ENCODE results near the gene PXYLP1.

PXYLP1 gene

DNA sequence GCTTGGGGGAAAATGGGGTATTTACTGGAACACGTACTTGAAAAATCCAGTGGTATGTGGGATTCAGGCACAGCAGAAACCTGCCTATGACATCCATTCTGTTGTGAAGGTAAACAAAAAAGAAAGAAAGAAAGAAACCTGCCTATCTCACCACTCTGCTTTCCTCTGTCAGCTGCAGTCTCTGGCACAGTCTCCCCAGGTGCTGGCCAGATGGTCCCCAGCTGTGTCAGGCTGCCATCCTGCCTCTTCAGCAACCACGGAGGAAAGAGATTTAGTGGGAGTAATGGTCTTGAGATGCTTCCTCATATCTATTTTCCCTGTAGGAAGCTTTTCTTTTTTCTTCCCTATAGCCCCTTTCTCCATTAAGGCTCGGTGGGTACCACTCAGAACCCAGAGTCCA lies 2.5 kb upstream of the PXYLP1 start:
- no peak for DNase-seq (ENCODE audit: low read depth in 2 of 2)

DNA sequence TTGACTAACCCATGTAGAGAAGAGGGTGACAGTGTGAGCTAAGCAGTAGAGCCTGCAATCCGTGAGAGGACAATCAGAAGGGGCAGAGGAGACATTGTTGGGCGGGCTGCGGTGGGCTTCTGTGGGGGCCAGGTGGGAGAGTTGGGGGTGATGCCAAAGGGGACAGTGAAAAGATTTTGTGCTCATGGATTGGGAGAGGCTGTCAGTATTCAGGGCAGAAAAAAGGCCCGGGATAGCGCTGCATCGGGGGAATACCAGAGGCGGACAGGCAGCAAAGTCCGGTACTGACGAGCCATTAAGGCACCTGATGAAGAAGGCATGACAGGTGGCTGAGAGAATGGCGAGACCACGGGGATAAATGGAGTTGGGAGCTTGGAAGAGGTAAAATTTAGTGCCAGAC lies 1.3 kb upstream of the PXYLP1 start:
- no peak for DNase-seq (ENCODE audit: low read depth in 2 of 2)

DNA sequence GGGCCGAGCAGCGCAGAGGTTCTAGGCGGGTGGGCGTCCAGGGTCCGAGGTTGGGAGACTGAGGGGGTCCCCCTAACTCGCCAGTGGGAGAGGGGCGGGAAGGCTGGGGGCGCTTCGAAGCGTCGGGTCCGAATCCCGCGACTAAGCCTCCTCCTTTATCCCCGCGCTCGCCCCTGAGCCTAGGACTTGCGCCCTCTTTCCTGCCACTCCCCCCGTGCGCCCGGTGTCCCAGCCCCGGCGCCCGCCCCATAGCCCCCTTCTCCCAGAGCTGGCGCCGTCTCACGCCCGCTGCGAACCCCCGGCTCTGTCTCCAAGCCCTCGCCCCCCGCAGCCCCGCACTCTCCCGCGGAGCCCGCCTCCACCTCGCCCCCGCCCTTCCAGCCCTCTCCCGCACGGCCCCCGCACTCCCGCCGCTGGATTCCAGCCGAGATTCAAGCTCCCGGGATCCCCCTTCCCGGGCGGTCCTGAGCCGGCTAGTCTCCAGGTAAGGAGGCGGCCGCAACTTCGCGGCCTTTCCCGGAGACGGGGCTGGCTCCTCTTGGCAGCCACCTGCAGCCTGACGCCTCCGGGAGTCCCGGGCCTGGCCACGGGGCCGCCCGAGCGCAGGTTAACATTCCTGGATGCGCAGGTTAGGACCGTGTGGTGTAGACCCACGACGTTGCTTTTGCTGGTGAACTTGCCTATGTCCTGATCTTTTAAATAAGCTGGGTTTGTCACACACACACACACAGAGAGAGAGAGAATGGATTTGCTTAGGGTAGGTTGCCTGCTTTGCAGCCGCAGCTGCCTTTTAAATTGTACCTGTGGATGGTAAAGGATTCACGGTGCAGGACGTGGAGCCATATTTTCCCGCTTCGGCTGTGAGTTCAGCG lies 563 bp downstream of the PXYLP1 start:
- DNase-seq (ENCODE audit: low read depth in 2 of 2), result no peak

DNA sequence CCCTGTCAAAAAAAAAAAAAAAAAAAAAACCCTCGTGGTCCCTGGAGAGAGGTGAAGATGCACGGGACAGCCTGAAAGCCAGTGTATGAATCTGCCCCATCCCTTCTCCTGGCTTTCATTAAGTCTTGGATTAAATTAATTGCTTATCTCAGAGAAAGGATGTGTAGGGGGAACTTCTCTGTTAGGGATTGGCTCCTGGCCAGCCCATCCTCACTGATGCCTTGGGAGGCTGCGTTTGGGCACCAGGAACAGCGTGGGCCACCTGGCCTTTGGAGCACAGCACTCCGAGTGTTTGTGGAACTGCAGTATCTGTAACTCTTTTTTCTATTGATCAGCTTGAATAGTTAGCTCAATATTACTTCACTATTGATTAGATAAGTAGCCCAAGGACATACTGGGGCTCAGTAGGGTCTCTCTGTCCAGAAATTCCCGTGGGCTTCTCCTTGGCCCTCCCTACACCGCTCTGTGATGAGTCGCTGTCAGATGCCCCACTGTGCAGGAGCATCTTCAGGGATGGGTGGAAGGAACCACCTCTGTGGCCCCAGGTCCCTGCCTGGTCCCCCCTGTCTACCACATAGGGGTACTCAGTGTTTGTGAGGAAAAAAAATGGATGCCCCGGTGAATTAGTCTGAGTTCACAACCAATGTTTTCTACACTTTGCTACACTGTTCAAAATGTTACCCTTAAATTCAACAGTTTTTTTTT lies 2.0 kb downstream of the PXYLP1 start:
- no peak for DNase-seq (ENCODE audit: low read depth in 2 of 2)

DNA sequence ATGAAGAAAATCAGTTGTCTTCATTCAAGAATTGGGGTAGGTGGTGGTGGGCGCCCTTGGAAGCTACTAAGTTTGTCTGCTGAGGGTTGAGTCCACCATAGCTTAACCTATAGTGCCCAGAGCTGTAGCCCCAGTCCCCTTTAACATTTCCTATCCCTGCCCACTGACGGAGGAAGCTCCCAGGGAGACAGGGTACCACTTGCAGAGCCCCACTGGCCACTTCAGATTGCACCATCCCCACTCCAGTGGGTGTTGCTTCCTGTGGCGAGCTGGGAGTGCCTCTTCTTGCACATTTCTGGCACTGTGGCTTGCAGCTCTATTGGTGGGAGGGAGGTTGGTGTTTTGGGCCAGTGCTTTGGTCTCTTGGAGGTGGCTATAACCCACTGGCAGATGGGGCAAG lies 2.7 kb downstream of the PXYLP1 start:
- no peak for DNase-seq (ENCODE audit: low read depth in 2 of 2)

DNA sequence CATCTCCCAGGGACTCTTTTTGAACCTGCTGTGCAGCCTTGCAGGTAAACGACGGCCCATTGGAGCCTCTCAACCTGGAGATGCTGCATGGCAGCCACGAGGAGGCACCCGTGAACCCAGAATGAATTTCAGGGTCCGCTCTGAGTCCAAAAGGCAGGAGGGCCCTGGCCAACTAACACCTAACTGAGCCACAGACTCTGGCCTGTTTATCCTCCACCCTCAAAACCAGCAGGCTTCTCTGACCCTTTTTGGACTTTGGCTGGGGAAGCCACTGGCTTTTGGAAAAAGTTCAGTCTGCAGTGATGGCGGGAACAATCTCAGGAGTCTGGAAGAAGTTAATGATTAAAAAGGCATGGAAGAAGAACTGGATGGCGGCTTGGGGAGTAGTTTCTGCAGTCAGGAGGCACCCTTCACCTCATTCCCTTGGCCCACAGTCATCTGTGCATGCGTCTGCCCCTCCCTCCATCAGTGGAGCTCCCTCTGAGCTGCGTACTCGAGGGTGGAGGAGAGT lies 4.1 kb downstream of the PXYLP1 start:
- DNase-seq (ENCODE audit: low read depth in 2 of 2), result no peak

DNA sequence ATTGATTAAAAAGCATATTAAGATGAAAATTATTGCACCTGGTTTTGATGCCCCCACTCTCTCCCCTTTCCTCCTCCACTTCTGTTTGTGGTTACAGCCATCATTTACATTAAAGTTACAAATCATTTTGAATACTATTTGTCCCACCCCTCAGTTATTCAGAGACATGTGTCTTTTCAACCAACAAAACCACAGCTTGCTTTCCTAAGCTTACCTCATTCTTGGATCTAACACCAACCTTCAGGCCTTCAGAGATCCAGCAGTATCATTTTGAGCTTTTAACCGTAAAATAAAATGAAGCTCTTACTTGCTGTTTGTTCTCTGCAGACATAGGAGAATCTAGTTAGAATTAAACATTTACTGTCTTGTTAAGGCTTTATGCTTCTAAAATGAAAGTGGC lies 4.7 kb downstream of the PXYLP1 start:
- no peak for DNase-seq (ENCODE audit: low read depth in 2 of 2)

DNA sequence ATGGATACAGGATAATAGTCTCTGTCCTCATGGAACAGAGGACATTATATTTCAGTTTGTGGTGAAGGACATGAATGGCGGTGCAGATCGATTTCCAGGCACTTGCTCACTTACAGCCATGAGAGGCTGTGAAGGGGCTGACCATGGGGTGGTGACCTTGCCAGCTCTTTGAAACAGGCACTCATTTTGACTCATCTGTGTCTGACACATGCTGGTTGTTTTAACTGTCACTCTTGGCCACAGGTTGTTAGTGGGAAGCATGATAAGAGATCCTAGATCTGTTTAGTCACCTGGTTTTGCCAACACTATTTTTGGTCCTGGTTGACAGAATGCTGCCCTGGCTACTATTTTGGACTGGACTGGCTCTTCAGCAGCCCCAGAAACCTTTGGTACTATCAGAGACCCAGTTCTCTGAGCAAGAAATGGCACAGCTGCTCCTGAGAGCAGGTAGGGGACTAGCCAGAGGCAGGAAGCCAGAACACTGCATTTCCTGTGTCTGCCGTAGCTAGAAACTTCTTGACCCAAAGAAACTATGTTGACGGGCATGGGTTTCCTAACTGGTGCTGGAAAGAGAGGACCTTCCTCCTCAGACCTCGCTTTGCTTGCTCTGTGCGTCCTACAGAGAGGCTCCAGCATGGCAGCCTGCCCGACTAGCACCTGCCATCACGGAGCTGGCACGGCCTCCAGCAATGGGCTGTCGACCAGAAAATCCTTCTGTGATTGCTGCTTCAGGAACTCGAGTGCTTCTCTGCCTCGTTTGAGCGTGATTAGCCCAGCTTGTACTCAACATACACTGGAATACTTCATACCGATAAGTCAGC lies 6.3 kb downstream of the PXYLP1 start:
- no peak for DNase-seq (ENCODE audit: low read depth in 2 of 2)

DNA sequence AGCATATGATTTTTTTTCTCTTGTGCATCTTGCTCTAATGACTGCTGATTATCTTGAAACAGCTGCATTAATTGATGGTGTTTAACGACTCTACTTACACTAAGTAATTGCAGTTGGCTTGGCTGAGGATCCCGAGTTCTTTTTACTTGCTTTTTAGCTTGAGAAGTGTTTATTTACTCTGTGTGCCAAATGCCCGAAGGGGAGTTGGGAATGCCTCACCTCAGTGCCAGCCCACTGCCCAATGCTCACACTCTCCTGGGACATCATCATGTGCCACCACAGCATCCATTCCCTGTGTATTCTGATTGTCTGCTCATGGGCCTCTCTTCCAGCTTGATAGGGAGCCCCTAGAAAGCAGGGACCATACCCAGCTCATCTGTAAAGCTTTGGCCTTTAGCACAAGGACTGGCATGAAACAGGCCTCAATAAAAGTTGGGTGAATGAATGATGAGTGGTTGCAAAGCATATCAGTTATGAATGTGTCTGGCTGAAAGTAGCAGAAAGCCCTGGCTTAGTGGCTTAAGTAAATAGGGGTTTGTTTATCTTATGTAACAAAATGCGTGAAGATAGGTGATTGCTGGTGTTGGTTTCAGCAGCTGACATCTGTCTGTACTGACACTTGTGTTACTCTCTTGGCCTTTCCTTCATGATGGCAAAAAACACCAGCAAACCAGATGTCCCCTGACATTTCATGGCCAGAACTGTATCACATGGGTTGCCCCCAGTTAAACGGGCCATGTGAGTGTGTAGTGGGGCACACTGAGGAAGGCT lies 8.1 kb downstream of the PXYLP1 start:
- DNase-seq (ENCODE audit: low read depth in 2 of 2), result no peak

DNA sequence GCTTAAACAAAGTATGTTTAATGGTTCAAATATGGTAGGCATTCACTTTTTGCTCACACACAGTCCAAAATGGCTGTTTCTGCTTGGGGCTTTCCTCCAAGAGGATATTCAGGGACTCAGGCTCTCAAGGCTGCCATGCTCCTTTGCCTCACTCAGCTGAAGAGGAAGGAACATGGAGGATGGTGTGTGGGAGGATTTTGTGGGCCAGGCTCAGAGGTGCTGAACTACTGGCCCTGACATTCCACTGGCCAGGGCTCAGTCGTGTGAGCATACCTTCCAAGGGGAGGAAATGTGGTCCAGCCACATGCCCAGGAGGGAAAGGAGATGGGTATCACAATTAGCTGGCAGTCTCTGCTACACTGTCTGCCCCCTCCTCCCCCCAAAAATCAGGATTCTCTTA lies 8.7 kb downstream of the PXYLP1 start:
- no peak for DNase-seq (ENCODE audit: low read depth in 2 of 2)

DNA sequence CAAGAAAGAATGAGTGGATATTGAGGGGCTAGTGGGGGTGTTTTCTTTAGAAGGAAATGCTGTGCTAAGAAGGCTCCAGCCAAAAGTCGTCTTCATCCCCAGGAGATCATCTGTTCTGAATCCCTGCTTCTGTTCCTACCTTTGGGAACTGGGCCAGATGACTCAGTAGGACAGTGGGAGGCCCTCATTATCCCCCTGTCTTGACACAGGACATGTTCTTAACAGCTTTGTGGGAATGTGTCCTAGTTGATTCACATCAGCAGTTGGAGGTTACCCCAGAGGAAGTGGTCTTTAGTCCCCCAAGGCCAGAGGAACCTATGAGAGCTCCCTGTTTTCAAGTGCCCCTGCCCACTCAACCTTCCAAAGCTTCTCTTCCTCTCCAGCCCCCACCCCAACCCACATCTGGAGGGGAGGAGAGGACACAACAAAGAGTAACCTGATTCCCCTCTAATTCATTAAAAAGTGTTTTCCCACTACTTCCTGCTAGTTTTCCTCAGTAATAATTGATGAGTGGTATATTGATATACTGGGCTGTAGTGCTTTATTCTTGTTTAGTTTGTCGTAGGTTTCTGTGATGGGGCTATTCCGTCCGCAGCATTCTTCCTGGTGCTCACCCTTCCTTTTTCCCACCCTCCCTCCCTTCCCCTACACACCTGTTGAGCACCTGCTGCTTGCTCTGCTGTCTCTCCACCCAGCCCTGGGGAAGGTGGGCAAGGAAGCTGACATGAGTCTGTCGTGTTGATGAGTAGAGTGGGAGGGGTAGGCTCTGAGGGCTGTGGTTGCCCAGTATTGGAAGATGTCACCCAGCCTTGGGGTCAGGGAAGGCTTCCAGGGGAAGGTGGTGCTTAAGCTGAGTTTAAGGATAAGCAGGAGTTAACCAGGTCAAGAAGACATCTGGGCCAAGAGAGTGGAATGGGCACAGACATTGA lies 9.3 kb downstream of the PXYLP1 start:
- no peak for DNase-seq (ENCODE audit: low read depth in 2 of 2)

DNA sequence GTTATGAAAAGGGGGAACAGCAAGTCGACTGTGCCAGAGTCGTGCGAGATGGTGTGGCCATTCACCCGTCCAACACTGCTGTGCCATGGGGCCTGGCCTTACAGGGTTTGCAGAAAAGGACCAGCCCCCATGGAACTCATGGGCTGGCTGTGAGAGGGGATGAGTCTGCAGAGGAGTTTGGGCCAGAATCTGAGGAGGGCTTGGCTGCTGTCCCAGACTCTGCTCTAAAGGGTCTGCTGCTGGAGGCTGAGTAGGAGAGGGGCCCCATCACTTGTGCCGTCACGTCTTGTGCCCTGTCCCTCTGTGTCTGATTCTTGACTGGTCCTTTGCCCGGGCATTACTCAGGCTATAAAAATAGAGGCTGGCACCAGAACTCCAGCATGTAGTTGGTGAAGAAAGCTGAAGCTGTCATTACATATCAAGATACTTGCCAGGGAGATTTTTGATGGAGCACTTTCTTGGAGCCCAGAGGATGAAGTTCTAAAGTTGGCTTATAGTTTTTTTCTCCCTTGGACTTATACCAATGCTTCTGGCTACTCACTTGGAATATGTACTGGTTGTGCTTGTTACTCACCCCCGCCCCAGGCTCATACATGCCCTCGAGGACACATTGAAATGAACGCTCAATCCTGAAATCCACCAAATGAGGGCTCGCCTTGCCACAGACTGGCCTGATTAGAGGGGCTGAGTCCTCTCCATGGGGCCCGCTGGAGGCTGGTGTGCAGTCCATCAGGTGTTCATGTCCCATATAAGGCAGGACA lies 10.2 kb downstream of the PXYLP1 start:
- no peak for DNase-seq (ENCODE audit: low read depth in 2 of 2)

DNA sequence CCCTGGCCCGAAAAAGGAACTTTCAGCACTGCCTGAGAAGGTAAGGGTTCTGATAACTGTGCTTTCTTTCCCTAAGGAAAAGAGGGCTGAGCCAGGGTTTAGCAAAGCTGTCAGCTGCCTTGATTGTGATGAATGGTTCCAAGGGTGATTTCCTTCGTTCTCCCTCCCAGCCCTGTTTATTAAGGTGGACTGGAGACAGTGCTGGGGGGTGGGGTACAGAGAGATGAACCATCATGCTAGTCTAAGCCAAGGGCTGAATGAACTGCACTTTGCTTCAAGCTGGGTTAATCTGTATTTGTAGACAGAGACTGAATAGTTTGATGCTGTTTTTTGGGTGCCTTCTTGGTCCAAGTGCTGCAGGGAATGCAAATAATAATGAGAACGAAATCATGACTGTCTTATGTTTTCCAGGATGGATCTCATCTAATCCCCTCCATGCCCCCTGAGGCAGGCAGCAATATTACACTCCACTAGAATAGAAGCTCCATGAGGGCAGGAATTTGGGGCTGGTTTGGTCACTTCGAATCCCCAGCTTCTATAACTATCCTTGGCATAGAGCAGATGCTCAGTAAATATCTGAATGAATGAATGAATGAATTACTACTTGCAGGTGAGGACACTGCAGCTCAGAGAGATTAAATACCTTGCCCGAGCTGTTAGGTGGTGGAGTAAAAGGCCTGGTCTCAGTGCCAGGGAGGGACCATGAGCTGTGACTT lies 10.9 kb downstream of the PXYLP1 start:
- DNase-seq (ENCODE audit: low read depth in 2 of 2), result no peak

DNA sequence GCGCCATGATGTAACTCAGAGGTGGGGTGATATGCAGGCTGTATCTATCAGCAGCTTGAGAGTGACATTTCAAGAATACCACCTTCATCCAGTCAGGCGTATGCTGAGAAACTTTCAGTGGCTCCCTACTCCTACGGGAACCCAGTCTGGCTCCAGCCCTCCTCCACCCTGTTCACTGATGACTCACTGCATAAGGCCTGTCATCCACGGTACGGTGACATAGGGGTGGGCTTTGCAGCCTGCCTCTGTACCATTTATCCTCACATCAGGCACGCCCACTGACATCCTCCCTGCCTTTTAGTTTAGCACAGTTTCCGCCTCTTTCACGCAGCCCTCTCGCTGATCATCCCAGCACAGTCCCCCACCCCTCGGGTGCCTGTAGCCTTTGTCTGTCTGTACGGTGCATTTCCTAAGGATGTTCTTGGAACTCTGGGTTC lies 11.7 kb downstream of the PXYLP1 start:
- DNase-seq (ENCODE audit: low read depth in 2 of 2), result peak; percentile 28 to 44

DNA sequence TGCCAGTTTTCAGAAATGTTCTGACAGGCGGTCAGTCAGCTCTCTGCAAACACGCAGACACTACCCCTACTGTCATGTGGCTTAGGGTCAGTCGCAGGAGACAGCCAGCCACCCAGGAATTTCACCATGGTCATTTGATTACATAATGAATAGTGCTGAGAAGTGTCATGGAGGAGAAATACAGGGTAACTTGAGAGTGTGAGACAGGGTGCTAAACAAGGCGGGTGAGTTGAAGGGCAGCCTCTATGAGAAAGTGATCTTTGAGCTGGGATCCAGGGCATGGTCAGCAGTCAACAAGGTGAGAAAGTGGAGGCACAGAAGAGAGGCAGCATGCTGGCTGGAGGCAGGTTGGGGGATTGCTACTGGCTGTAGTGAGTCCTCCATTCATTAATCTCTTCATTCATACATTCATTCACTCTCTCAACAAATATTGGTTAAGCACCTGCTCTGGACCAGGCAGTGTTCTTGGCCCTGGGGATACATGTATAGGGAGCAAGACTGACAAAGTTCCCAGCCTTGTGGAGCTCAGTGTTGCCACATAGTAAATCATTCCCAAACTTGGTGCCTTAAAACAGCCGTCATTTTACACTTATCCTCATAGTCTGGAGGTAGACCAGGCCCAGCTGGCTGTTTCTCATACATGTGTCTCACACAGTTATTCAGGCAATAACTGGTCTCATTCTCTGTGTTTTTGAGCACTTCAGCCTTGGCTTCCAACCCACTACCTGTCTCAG lies 14.8 kb downstream of the PXYLP1 start:
- no peak for DNase-seq (ENCODE audit: low read depth in 2 of 2)

DNA sequence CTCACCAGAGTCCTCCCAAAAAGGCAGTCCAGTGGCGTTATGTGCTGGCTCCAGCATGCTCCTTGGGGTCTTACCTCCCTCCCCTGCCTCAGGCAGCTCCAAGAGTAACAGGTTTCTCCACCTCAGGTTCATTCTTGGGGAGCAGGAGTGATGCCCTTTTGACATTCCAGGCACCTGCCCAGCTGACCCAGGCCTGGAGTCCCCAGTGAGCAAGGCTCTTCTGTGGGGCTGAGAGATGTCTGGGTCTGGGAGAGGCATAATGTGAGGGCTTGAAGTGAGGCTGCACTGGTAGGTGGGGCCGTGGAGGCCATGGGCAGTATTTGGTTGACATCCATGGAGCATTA lies 15.3 kb downstream of the PXYLP1 start:
- DNase-seq (ENCODE audit: low read depth in 2 of 2), result no peak

DNA sequence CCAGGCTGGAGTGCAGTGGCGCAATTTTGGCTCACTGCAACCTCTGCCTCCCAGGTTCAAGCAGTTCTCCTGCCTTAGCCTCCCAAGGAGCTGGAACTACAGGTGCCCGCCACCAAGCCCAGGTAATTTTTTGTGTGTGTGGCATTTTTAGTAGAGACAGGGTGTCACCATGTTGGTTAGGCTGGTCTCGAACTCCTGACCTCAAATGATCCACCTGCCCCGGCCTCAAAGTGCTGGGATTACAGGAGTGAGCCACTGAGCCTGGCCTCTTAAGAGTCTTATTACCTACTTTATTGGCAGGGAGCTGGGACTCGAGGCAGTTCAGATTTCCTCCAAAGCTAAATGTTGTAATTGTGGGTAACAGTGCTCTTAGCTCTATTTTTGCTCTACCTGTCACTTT lies 16.4 kb downstream of the PXYLP1 start:
- DNase-seq (ENCODE audit: low read depth in 2 of 2), result no peak

DNA sequence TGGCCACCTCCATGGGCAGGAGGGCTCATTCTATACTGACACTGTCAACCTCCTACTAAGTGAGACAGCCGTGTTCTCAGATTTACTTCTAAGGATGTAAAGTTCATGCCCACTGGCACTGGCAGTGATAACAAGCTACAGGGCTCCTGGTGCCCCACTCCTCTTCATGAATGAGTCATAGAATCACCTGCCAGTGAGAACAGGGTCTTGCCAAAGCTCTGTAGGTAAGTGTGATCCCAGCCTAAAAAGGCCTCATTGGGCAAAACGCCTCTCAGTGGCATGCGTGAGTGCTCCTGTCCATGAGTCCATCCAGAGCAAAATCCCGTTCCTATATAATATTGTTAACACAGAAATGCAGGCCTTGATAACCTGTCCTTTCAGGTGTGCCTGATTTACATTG lies 17.4 kb downstream of the PXYLP1 start:
- no peak for DNase-seq (ENCODE audit: low read depth in 2 of 2)

Measured in stimulated activated CD8-positive, alpha-beta memory T cell treated with anti-CD3 and anti-CD28 coated beads, Interleukin-2, amount 100 ng/mL, for 1 hour (primary cell).